Caco-2 (cell line): Measurements from ENCODE around the gene GFPT1. TPM values are rescaled to one million over a fixed set of nuclear protein-coding genes. Genes with fewer than 3 reads are reported as not detected.
A peak's percentile ranks its signal among the peaks of the same experiment; 100 is the strongest.

Source experiments
- BruUV-seq: library from RNA; stranded (reverse); fragments of 400-500 nt; replicated peaks from 2 replicates; lab custom pipeline; 2021; lab: Mats Ljungman, UMichigan
- CTCF ChIA-PET: fragments of 300-600 bp; sonication (Branson Sonifier 250); formaldehyde crosslinking; loops from one replicate; lab custom pipeline; 2022; ENCODE audit warnings: antibody characterized with exemption; lab: Charles Lee
- POLR2A ChIA-PET: fragments of 300-600 bp; sonication (Branson Sonifier 250); formaldehyde crosslinking; loops from one replicate; lab custom pipeline; 2022; ENCODE audit warnings: antibody characterized with exemption; lab: Charles Lee
- DNase-seq, 2 experiments: peaks; one replicate each; pipeline versions ENCODE4 v3.0.0 to v3.0.0-alpha.2; 2020 to 2022
- H3K27me3 ChIP-seq: replicated peaks from 2 replicates; pipeline ENCODE4 v1.6.0; 2011; ENCODE audit warnings: low read length; ENCODE audit not compliant: control insufficient read depth, insufficient read depth
- H3K36me3 ChIP-seq: 2 replicates; pipeline ENCODE4 v1.5.1; 2011; ENCODE audit warnings: low read length; ENCODE audit not compliant: control insufficient read depth, insufficient read depth
- H3K4me1 ChIP-seq: fragments of 250-450 bp; sonication (Bioruptor Pico); 2 replicates; pipeline ENCODE4 v1.5.1; 2020; ENCODE audit warnings: mild to moderate bottlenecking
- H3K4me3 ChIP-seq: 2 replicates; pipeline ENCODE4 v1.5.1; 2011; ENCODE audit warnings: low read depth, mild to moderate bottlenecking, control low read depth, low read length
- H3K9me3 ChIP-seq: fragments of 250-450 bp; sonication (Bioruptor Pico); 2 replicates; pipeline ENCODE4 v1.5.1; 2020; ENCODE audit warnings: mild to moderate bottlenecking, moderate library complexity
- H3K27ac Mint-ChIP-seq: one replicate; pipeline ENCODE4 v1.8.0; 2022; ENCODE audit warnings: mixed read lengths; ENCODE audit not compliant: unreplicated experiment
- H3K27me3 Mint-ChIP-seq: one replicate; pipeline ENCODE4 v1.8.0; 2022; ENCODE audit warnings: mixed read lengths; ENCODE audit not compliant: insufficient read depth, unreplicated experiment
- H3K36me3 Mint-ChIP-seq: one replicate; pipeline ENCODE4 v1.8.0; 2022; ENCODE audit warnings: mild to moderate bottlenecking, mixed read lengths; ENCODE audit not compliant: insufficient read depth, unreplicated experiment
- H3K4me1 Mint-ChIP-seq: one replicate; pipeline ENCODE4 v1.8.0; 2022; ENCODE audit warnings: low read depth, mixed read lengths; ENCODE audit not compliant: unreplicated experiment
- H3K4me3 Mint-ChIP-seq: one replicate; pipeline ENCODE4 v1.8.0; 2022; ENCODE audit warnings: mild to moderate bottlenecking, moderate library complexity, mixed read lengths; ENCODE audit not compliant: unreplicated experiment
- H3K9me3 Mint-ChIP-seq: one replicate; pipeline ENCODE4 v1.8.0; 2022; ENCODE audit warnings: mixed read lengths; ENCODE audit not compliant: unreplicated experiment
- CTCF ChIP-seq, 2 experiments: fragments of 200-600 bp in 1 of 2; IDR thresholded peaks; 1 replicate in 1 of 2; 2 replicates in 1 of 2; pipeline versions ENCODE4 v1.5.1 to v1.8.0; 2011 to 2022; ENCODE audit warnings: antibody characterized with exemption in 1 of 2, control low read depth in 1 of 2, inconsistent platforms in 1 of 2, low read depth in 1 of 2, low read length in 1 of 2, mild to moderate bottlenecking in 1 of 2, moderate library complexity in 1 of 2; ENCODE audit not compliant: insufficient read depth in 1 of 2, severe bottlenecking in 1 of 2, unreplicated experiment in 1 of 2
- intact Hi-C: fragments of 100-400 bp; cut with micrococcal nuclease; formaldehyde crosslinking; loops from one replicate; pipeline ENCODE4 v1.10.0; 2022; ENCODE audit not compliant: unreplicated experiment
- total RNA-seq: library from RNA; stranded (reverse); gene quantifications from 2 replicates; pipeline ENCODE4 v1.2.3, GENCODE V29; 2022

Gene GFPT1
- total RNA-seq, 1 experiment from 2014 or later = 129 TPM

- Histone ChIP-seq H3K4me3 (peak overlapping the region; percentile 98), H3K27me3 (no peaks in the 10 kb centered on the region), H3K9me3 (no peaks in the 10 kb centered on the region), H3K4me1 (peaks cover 25% of the 10 kb centered on the region), H3K36me3 (no peaks in the 10 kb centered on the region)
- Mint-ChIP-seq H3K4me3 (peak overlapping the region; percentile 96), H3K27me3 (no peaks in the 10 kb centered on the region), H3K27ac (peak overlapping the region; percentile 96), H3K36me3 (peaks cover 45% of the 10 kb centered on the region), H3K4me1 (peaks cover 22% of the 10 kb centered on the region), H3K9me3 (no peaks in the 10 kb centered on the region)
- ChIA-PET POLR2A (no interaction called here), CTCF (interaction anchor here (0.6 to 1.4 kb wide), 2 partner anchors 11 to 51 kb away, joined by 3 read pairs; partner anchors contain the start of gene NFU1)
- intact Hi-C loops = loop anchor here (2.0 kb wide), 1 partner anchor 50 kb away; the partner anchor contains the start of gene NFU1
- no peak for DNase-seq
- TSS peak; percentile 53 for BruUV-seq
- no peak for TF ChIP-seq CTCF (IDR thresholded peaks at IDR 0.05; ENCODE audit: insufficient read depth in 1 of 2, low read depth in 1 of 2, low read length in 1 of 2, severe bottlenecking in 1 of 2, unreplicated experiment in 1 of 2)
These were observed 667 bp downstream of the GFPT1 start for GRCh38 chr2:69386360-69386759.

DNA sequence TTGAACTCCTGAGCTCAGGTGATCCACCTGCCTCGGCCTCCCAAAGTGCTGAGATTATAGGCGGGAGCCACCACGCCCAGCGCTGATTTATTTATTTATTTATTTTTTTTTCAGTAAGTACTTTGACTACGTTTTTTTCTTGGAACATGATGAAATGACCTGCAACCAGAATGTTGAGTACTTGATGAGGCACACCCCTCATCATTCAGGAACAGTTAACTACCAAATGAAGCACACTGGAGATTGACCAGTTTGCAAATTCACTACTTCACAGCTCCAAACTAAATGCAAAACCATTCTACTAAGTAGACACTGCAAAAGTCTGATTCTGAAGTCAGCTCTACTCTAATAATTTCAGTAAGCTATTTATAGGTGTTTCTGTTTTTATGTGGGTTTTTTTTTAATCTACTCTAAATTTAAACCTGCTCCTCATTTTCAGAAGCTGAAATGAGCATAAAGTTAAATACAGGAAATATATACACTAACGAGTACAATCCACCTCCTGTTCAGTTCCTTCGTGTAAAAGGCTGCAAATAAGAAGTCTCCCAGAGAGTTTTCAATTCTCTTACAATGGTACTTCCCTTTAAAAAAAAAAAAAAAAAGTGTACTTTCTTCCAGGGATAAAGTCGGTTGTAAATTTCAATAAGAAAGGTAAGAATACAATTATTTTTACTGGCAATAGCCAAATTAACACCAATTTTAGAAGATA is 1.4 kb downstream of the GFPT1 start:
- no peaks in the 10 kb centered on the region for H3K9me3 Mint-ChIP-seq
- no peaks in the 10 kb centered on the region for H3K36me3 ChIP-seq
- ChIA-PET CTCF (interaction anchor here (0.6 to 1.4 kb wide), 2 partner anchors 12 to 52 kb away, joined by 3 read pairs; partner anchors contain the start of gene NFU1), POLR2A (interaction anchor here (0.7 kb wide), 1 partner anchor 12 kb away, joined by 3 read pairs; no protein-coding TSS in a partner anchor)
- peak overlapping the region; percentile 96 for H3K4me3 Mint-ChIP-seq
- H3K4me3 ChIP-seq = peak overlapping the region; percentile 98
- peaks cover 48% of the 10 kb centered on the region for H3K36me3 Mint-ChIP-seq
- H3K27ac Mint-ChIP-seq = peak overlapping the region; percentile 96
- intact Hi-C loops = loop anchor here (2.0 kb wide), 1 partner anchor 51 kb away; the partner anchor contains the start of gene NFU1
- TF ChIP-seq CTCF (IDR thresholded peaks at IDR 0.05; ENCODE audit: insufficient read depth in 1 of 2, low read depth in 1 of 2, low read length in 1 of 2, severe bottlenecking in 1 of 2, unreplicated experiment in 1 of 2) = no peak
- TSS peak; percentile 43 for BruUV-seq
- no peaks in the 10 kb centered on the region for H3K27me3 Mint-ChIP-seq
- peak in 1 of 2 experiments; percentile 60 for DNase-seq
- H3K4me1 ChIP-seq = peaks cover 25% of the 10 kb centered on the region
- peaks cover 25% of the 10 kb centered on the region for H3K4me1 Mint-ChIP-seq
- no peaks in the 10 kb centered on the region for H3K9me3 ChIP-seq
- H3K27me3 ChIP-seq = no peaks in the 10 kb centered on the region

GRCh38 chr2:69384618-69385081 is 2.4 kb downstream of the GFPT1 start:
- no peaks in the 10 kb centered on the region for H3K9me3 ChIP-seq
- DNase-seq = no peak
- peaks cover 25% of the 10 kb centered on the region for H3K4me1 ChIP-seq
- Mint-ChIP-seq H3K36me3 (peaks cover 48% of the 10 kb centered on the region), H3K9me3 (no peaks in the 10 kb centered on the region), H3K4me1 (peaks cover 25% of the 10 kb centered on the region), H3K4me3 (peak overlapping the region; percentile 15), H3K27me3 (no peaks in the 10 kb centered on the region), H3K27ac (peak overlapping the region; percentile 96)
- no peak overlapping the region for H3K4me3 ChIP-seq
- no peak for TF ChIP-seq CTCF (IDR thresholded peaks at IDR 0.05; ENCODE audit: insufficient read depth in 1 of 2, low read depth in 1 of 2, low read length in 1 of 2, severe bottlenecking in 1 of 2, unreplicated experiment in 1 of 2)
- intact Hi-C loops = no loop called here
- ChIA-PET POLR2A (interaction anchor here (0.7 to 0.8 kb wide), 2 partner anchors 11 to 52 kb away, joined by 3 to 11 read pairs; no protein-coding TSS in a partner anchor), CTCF (interaction anchor here (1.7 kb wide), 1 partner anchor 52 kb away, joined by 9 read pairs; the partner anchor contains the start of gene NFU1)
- H3K27me3 ChIP-seq = no peaks in the 10 kb centered on the region
- no peaks in the 10 kb centered on the region for H3K36me3 ChIP-seq
- no TSS peak for BruUV-seq
